IPS-20b (cell line): ENCODE measurements around the gene NAV2.
"Not testable (repeated sequence)": the region's sequence is repeated elsewhere in the genome, so short reads cannot be mapped to it uniquely, and the experiment has no call there.

Experiments used
- H3K27ac ChIP-seq: one replicate; pipeline ENCODE4 v1.5.1; 2013; ENCODE audit warnings: low read length
- H3K27me3 ChIP-seq: 2 replicates; pipeline ENCODE4 v1.6.1; 2013; ENCODE audit warnings: mild to moderate bottlenecking, low read length, inconsistent platforms; ENCODE audit not compliant: insufficient read depth
- H3K36me3 ChIP-seq: 2 replicates; pipeline ENCODE4 v1.6.1; 2013; ENCODE audit warnings: low read depth, mild to moderate bottlenecking, inconsistent platforms, low read length, moderate library complexity; ENCODE audit not compliant: insufficient read depth
- H3K4me1 ChIP-seq: 2 replicates; pipeline ENCODE4 v1.6.1; 2013; ENCODE audit warnings: mild to moderate bottlenecking, control low read depth, inconsistent platforms, low read length, moderate library complexity; ENCODE audit not compliant: insufficient read depth
- H3K4me3 ChIP-seq: 2 replicates; pipeline ENCODE4 v1.5.1; 2013; ENCODE audit warnings: mild to moderate bottlenecking, low read length, inconsistent platforms
- H3K9ac ChIP-seq: 2 replicates; pipeline ENCODE4 v1.6.1; 2013; ENCODE audit warnings: low read depth, mild to moderate bottlenecking, inconsistent platforms, low read length, moderate library complexity
- H3K9me3 ChIP-seq: 2 replicates; pipeline ENCODE4 v1.6.1; 2013; ENCODE audit warnings: mild to moderate bottlenecking, low read depth, low read length, inconsistent platforms; ENCODE audit not compliant: insufficient read depth

The NAV2 gene

GRCh38 chr11:19892387-19892786 lies 179.8 kb downstream of the NAV2 start:
- Histone ChIP-seq H3K27ac (no peak overlapping the region), H3K27me3 (no peaks in the 10 kb centered on the region), H3K36me3 (peaks cover 67% of the 10 kb centered on the region), H3K4me1 (peaks cover 10% of the 10 kb centered on the region; the same call in 1 of the 2 replicates), H3K9me3 (no peaks in the 10 kb centered on the region), H3K9ac (no peak overlapping the region), H3K4me3 (no peak overlapping the region)

- H3K9me3 ChIP-seq: no peaks in the 10 kb centered on the region
- H3K27me3 ChIP-seq: no peaks in the 10 kb centered on the region
- peaks cover 10% of the 10 kb centered on the region; the same call in 1 of the 2 replicates for H3K4me1 ChIP-seq
- H3K4me3 ChIP-seq: no peak overlapping the region
- peaks cover 70% of the 10 kb centered on the region for H3K36me3 ChIP-seq
- H3K9ac ChIP-seq: no peak overlapping the region
- H3K27ac ChIP-seq: no peak overlapping the region
Observed at GRCh38 chr11:19892876-19893275, 180.2 kb downstream of the NAV2 start.

GRCh38 chr11:19894404-19894803 lies 181.8 kb downstream of the NAV2 start:
- Histone ChIP-seq H3K4me3 (no peak overlapping the region), H3K4me1 (peaks cover 10% of the 10 kb centered on the region; the same call in 1 of the 2 replicates), H3K27ac (no peak overlapping the region), H3K9ac (no peak overlapping the region), H3K9me3 (no peaks in the 10 kb centered on the region), H3K36me3 (peaks cover 84% of the 10 kb centered on the region), H3K27me3 (no peaks in the 10 kb centered on the region)

DNA sequence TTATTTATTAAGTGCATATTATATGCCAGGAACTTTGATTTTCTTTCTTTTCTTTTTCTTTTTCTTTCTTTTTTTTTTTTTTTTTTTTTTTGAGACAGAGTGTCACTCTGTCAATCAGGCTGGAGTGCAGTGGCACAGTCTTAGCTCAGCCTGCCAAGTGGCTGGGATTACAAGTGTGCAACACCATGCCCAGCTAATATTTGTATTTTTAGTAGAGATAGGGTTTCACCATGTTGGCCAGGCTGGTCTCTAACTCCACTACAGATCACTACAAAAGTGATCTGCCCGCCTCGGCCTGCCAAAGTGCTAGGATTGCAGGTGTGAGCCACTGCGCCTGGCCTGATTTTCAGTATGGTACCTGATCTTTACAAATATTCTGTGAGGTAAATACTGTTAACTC lies 182.4 kb downstream of the NAV2 start:
- H3K4me3 ChIP-seq, H3K9me3 ChIP-seq, H3K4me1 ChIP-seq, H3K27me3 ChIP-seq, H3K27ac ChIP-seq, H3K9ac ChIP-seq: not testable (repeated sequence)
- H3K36me3 ChIP-seq: peaks cover 81% of the 10 kb centered on the region

DNA sequence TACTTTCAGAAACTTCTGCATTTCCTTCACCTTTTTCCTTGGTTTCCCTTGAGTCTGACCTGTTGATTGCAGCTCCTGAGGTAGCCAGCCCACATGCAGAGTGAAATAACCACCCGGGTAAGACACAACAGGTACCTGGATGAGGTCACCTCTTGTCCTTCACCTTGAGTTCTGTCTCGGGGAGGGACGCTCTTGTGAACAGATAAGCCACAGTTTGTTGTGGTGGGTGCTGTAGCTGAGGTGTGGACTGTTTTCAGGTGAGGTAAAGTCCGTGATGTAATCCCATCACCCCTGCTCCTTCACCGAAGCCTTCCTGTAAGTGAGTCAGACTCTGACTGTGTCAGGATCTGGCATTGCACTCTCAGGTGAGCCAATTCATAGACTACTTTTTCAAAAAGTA lies 183.1 kb downstream of the NAV2 start:
- no peak overlapping the region for H3K27ac ChIP-seq
- H3K4me3 ChIP-seq: no peak overlapping the region
- 0 out of 2 replicates have a peak, but pooled peaks cover 3% of the 10 kb centered on the region for H3K4me1 ChIP-seq
- peaks cover 74% of the 10 kb centered on the region for H3K36me3 ChIP-seq
- H3K9me3 ChIP-seq: no peaks in the 10 kb centered on the region
- H3K27me3 ChIP-seq: no peaks in the 10 kb centered on the region
- no peak overlapping the region for H3K9ac ChIP-seq

GRCh38 chr11:19903620-19904069 lies 191.0 kb downstream of the NAV2 start:
- H3K9ac ChIP-seq: no peak overlapping the region
- no peak overlapping the region for H3K4me3 ChIP-seq
- 0 out of 2 replicates have a peak, but pooled peaks cover 7% of the 10 kb centered on the region for H3K4me1 ChIP-seq
- H3K27ac ChIP-seq: no peak overlapping the region
- H3K9me3 ChIP-seq: no peaks in the 10 kb centered on the region
- H3K36me3 ChIP-seq: peaks cover 11% of the 10 kb centered on the region; the same call in 1 of the 2 replicates
- no peaks in the 10 kb centered on the region for H3K27me3 ChIP-seq

GRCh38 chr11:19905280-19905853 lies 192.7 kb downstream of the NAV2 start:
- Histone ChIP-seq H3K4me3 (no peak overlapping the region), H3K36me3 (no peaks in the 10 kb centered on the region), H3K27me3 (no peaks in the 10 kb centered on the region), H3K9me3 (no peaks in the 10 kb centered on the region), H3K4me1 (0 out of 2 replicates have a peak, but pooled peaks cover 7% of the 10 kb centered on the region), H3K27ac (no peak overlapping the region), H3K9ac (no peak overlapping the region)

GRCh38 chr11:19906126-19906525 lies 193.5 kb downstream of the NAV2 start:
- no peaks in the 10 kb centered on the region for H3K9me3 ChIP-seq
- H3K27me3 ChIP-seq: no peaks in the 10 kb centered on the region
- no peak overlapping the region for H3K4me3 ChIP-seq

GRCh38 chr11:19907008-19907579 lies 194.5 kb downstream of the NAV2 start:
- no peaks in the 10 kb centered on the region for H3K27me3 ChIP-seq
- no peaks in the 10 kb centered on the region for H3K36me3 ChIP-seq
- H3K27ac ChIP-seq: no peak overlapping the region
- no peak overlapping the region for H3K4me3 ChIP-seq
- H3K9ac ChIP-seq: no peak overlapping the region
- H3K9me3 ChIP-seq: no peaks in the 10 kb centered on the region
- H3K4me1 ChIP-seq: 0 out of 2 replicates have a peak, but pooled peaks cover 7% of the 10 kb centered on the region

More at GRCh38 chr11:19906126-19906525, 193.5 kb downstream of the NAV2 start:
- no peak overlapping the region for H3K9ac ChIP-seq
- H3K27ac ChIP-seq: no peak overlapping the region
- no peaks in the 10 kb centered on the region for H3K36me3 ChIP-seq
- H3K4me1 ChIP-seq: 0 out of 2 replicates have a peak, but pooled peaks cover 7% of the 10 kb centered on the region

DNA sequence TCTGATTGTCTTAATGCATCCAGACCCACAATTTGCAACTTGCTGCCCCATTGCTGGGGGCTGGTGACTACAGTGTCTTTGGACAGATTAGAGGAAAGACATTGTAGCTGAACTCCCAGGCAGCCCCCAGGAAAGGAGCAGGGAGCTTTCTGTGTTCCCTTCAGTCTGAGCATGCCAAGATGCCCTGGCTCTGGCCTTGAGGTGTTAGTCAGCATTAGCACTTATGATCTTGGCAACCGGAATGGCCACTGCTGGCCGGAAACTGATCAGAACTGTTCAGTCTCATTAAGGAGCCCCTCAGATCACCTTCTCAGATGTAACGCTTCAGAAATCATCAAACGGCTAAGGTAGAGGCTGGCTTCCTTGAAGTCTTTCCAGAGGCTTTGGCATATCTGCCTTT lies 195.2 kb downstream of the NAV2 start:
- no peak overlapping the region for H3K27ac ChIP-seq
- H3K4me3 ChIP-seq: no peak overlapping the region
- no peak overlapping the region for H3K9ac ChIP-seq
- peaks cover 13% of the 10 kb centered on the region for H3K4me1 ChIP-seq
- H3K36me3 ChIP-seq: no peaks in the 10 kb centered on the region
- H3K27me3 ChIP-seq: no peaks in the 10 kb centered on the region
- no peaks in the 10 kb centered on the region for H3K9me3 ChIP-seq

GRCh38 chr11:19910931-19911330 lies 198.3 kb downstream of the NAV2 start:
- Histone ChIP-seq H3K4me1 (peaks cover 21% of the 10 kb centered on the region), H3K36me3 (0 out of 2 replicates have a peak, but pooled peaks cover 9% of the 10 kb centered on the region), H3K9ac (no peak overlapping the region), H3K27ac (no peak overlapping the region), H3K9me3 (no peaks in the 10 kb centered on the region), H3K27me3 (no peaks in the 10 kb centered on the region), H3K4me3 (no peak overlapping the region)
